Measurements from ENCODE around the gene RALGAPB. TPM values are rescaled to one million over a fixed set of nuclear protein-coding genes. Genes with fewer than 3 reads are reported as not detected.
"Not testable (repeated sequence)": the region's sequence is repeated elsewhere in the genome, so short reads cannot be mapped to it uniquely, and the experiment has no call there.

RALGAPB gene
- total RNA-seq, 1 donor: 42.7 TPM

DNA sequence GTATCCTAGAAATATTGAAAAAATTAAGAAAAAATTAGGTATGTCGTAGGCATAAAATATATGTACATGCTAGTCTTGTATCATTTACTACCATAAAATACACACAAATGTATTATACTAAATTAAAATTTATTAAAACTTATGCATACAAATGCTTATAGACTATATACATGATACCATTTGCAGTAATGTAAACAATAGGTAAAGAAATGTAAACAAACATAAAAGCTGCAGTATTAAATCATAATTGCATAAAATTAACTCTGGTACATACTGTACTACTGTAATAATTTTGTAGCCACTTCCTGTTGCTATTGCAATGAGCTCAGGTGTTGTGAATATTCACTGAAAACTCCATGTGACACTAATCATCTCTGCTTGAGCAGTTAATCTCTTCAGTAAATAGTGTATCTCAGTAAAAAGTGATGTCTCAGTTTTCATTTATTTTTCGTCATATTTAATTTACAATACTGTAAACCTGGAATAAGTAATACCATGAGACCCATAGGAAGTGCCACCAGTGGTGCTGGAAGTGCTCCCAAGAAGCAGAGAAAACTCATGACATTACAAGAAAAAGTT, 29.3 kb downstream of the RALGAPB start:
- no peak for TF ChIP-seq CTCF (IDR thresholded peaks at IDR 0.05; ENCODE audit: extremely low read depth, low read depth, low read length)
- Histone ChIP-seq H3K4me3 (ENCODE audit: insufficient read depth, low read length) (no peak overlapping the region), H3K4me1 (ENCODE audit: insufficient read depth, low read length) (no peaks in the 10 kb centered on the region), H2AFZ (ENCODE audit: low read length) (no peak overlapping the region), H3K27ac (ENCODE audit: low read depth, low read length) (no peak overlapping the region), H3K9me3 (ENCODE audit: low read depth, low read length) (no peaks in the 10 kb centered on the region), H3K36me3 (ENCODE audit: insufficient read depth, low read length) (peaks cover 45% of the 10 kb centered on the region), H4K20me1 (ENCODE audit: insufficient read depth, low read length) (peaks cover 2% of the 10 kb centered on the region), H3K79me2 (ENCODE audit: insufficient read depth, low read length) (peaks cover 8% of the 10 kb centered on the region), H3K27me3 (ENCODE audit: insufficient read depth, low read length) (no peaks in the 10 kb centered on the region), H3K4me2 (ENCODE audit: insufficient read depth, low read length) (no peak overlapping the region)
- no peak for DNase-seq (ENCODE audit: insufficient read length, low spot score, missing footprints)

- Histone ChIP-seq H3K4me1 (ENCODE audit: insufficient read depth, low read length) (no peaks in the 10 kb centered on the region), H3K9me3 (ENCODE audit: low read depth, low read length) (no peaks in the 10 kb centered on the region), H3K4me2 (ENCODE audit: insufficient read depth, low read length) (no peak overlapping the region), H4K20me1 (ENCODE audit: insufficient read depth, low read length) (no peaks in the 10 kb centered on the region), H2AFZ (ENCODE audit: low read length) (no peak overlapping the region), H3K27ac (ENCODE audit: low read depth, low read length) (no peak overlapping the region), H3K79me2 (ENCODE audit: insufficient read depth, low read length) (peaks cover 5% of the 10 kb centered on the region), H3K27me3 (ENCODE audit: insufficient read depth, low read length) (no peaks in the 10 kb centered on the region), H3K4me3 (ENCODE audit: insufficient read depth, low read length) (no peak overlapping the region), H3K36me3 (ENCODE audit: insufficient read depth, low read length) (peaks cover 42% of the 10 kb centered on the region)
- no peak for TF ChIP-seq CTCF (IDR thresholded peaks at IDR 0.05; ENCODE audit: extremely low read depth, low read depth, low read length)
- no peak for DNase-seq (ENCODE audit: insufficient read length, low spot score, missing footprints)
These were observed 31.9 kb downstream of the RALGAPB start for GRCh38 chr20:38504368-38505090.

DNA sequence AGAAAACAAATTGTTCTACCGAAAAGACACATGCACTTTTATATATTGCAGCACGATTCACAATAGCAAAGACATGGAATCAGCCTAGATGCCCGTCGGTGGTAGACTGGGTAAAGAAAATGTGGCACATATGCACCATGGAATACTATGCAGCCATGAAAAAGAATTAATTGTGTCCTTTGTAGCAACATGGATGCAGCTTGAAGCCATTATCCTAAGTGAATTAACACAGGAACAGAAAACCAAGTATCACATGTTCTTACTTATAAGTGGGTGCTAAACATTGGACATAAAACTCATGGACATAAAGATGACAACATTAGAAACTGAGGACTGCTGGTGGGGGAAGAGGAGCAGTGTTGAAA, 32.4 kb downstream of the RALGAPB start:
- H3K79me2 ChIP-seq (ENCODE audit: insufficient read depth, low read length): peaks cover 5% of the 10 kb centered on the region
- H3K36me3 ChIP-seq (ENCODE audit: insufficient read depth, low read length): peaks cover 40% of the 10 kb centered on the region
- no peak for DNase-seq (ENCODE audit: insufficient read length, low spot score, missing footprints)
- H3K9me3 ChIP-seq (ENCODE audit: low read depth, low read length): no peaks in the 10 kb centered on the region
- H3K4me3 ChIP-seq (ENCODE audit: insufficient read depth, low read length): no peak overlapping the region
- H4K20me1 ChIP-seq (ENCODE audit: insufficient read depth, low read length): no peaks in the 10 kb centered on the region
- no peaks in the 10 kb centered on the region for H3K4me1 ChIP-seq (ENCODE audit: insufficient read depth, low read length)
- no peak overlapping the region for H2AFZ ChIP-seq (ENCODE audit: low read length)
- H3K27ac ChIP-seq (ENCODE audit: low read depth, low read length): no peak overlapping the region
- no peak overlapping the region for H3K4me2 ChIP-seq (ENCODE audit: insufficient read depth, low read length)
- H3K27me3 ChIP-seq (ENCODE audit: insufficient read depth, low read length): no peaks in the 10 kb centered on the region
- TF ChIP-seq CTCF (IDR thresholded peaks at IDR 0.05; ENCODE audit: extremely low read depth, low read depth, low read length): no peak

DNA sequence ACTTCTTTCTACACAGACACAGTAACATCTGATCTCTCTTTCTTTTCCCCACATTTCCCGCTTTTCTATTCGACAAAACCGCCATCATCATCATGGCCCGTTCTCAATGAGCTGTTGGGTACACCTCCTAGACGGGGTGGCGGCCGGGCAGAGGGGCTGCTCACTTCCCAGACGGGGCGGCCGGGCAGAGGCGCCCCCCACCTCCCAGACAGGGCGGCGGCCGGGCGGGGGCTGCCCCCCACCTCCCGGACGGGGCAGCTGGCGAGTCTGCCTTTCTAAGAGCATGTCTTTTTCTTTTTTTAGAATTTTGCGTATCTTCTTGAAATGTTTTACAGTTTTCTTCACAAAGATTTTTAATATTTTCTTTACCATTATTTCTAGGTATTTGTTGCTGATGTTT, 39.1 kb downstream of the RALGAPB start:
- not testable (repeated sequence) for H3K4me3 ChIP-seq (ENCODE audit: insufficient read depth, low read length); DNase-seq (ENCODE audit: insufficient read length, low spot score, missing footprints)
- peaks cover 11% of the 10 kb centered on the region for H3K79me2 ChIP-seq (ENCODE audit: insufficient read depth, low read length)

More for the DNA sequence above, 39.1 kb downstream of the RALGAPB start:
- not testable (repeated sequence) for H4K20me1 ChIP-seq (ENCODE audit: insufficient read depth, low read length); H2AFZ ChIP-seq (ENCODE audit: low read length); H3K4me1 ChIP-seq (ENCODE audit: insufficient read depth, low read length); H3K27me3 ChIP-seq (ENCODE audit: insufficient read depth, low read length); H3K4me2 ChIP-seq (ENCODE audit: insufficient read depth, low read length); H3K9me3 ChIP-seq (ENCODE audit: low read depth, low read length); H3K27ac ChIP-seq (ENCODE audit: low read depth, low read length)
- H3K36me3 ChIP-seq (ENCODE audit: insufficient read depth, low read length): peaks cover 32% of the 10 kb centered on the region
